Fibroblast of pulmonary artery (primary cell): ENCODE data around the gene UBTF.
"Not testable (repeated sequence)": the region's sequence is repeated elsewhere in the genome, so short reads cannot be mapped to it uniquely, and the experiment has no call there.

Source experiments
- DNase-seq: peaks from one replicate; pipeline ENCODE4 v3.0.0-alpha.2; 2010; ENCODE audit warnings: low read depth
- H3K4me3 ChIP-seq: replicated peaks from 2 replicates; pipeline ENCODE4 v1.5.1; 2011; ENCODE audit warnings: low read depth, mild to moderate bottlenecking, control low read depth, low read length, moderate library complexity
- TF ChIP-seq, protein P1 (sequence below): IDR thresholded peaks from 2 replicates; pipeline ENCODE4 v1.5.1; 2011; ENCODE audit warnings: mild to moderate bottlenecking, control low read depth, low read length, inconsistent platforms; ENCODE audit errors: missing control alignments

Gene UBTF

DNA sequence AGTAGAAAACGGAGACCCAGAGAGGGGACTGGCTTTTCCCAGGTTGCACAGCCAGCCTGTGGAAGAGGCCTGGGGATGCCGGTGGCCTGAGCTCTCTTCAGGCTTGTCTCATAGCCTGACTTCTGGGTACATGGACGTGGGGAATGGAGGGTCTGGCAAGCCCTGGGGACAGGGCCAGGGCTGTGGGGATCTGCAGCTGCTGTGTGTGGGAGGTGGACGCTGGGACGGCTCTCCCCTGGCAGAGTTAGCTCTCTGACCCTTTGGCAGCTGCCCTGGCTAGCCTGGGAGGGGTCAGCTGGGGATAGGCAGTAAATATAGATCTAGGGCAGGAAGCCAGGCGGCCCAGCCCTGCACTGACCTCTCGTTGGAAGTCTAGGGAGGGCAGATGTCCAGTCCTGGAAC, 28.0 kb upstream of the UBTF start:
- H3K4me3 ChIP-seq: no peak overlapping the region
- TF ChIP-seq, protein P1, sequence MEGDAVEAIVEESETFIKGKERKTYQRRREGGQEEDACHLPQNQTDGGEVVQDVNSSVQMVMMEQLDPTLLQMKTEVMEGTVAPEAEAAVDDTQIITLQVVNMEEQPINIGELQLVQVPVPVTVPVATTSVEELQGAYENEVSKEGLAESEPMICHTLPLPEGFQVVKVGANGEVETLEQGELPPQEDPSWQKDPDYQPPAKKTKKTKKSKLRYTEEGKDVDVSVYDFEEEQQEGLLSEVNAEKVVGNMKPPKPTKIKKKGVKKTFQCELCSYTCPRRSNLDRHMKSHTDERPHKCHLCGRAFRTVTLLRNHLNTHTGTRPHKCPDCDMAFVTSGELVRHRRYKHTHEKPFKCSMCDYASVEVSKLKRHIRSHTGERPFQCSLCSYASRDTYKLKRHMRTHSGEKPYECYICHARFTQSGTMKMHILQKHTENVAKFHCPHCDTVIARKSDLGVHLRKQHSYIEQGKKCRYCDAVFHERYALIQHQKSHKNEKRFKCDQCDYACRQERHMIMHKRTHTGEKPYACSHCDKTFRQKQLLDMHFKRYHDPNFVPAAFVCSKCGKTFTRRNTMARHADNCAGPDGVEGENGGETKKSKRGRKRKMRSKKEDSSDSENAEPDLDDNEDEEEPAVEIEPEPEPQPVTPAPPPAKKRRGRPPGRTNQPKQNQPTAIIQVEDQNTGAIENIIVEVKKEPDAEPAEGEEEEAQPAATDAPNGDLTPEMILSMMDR: no peak
- no peak for DNase-seq

DNA sequence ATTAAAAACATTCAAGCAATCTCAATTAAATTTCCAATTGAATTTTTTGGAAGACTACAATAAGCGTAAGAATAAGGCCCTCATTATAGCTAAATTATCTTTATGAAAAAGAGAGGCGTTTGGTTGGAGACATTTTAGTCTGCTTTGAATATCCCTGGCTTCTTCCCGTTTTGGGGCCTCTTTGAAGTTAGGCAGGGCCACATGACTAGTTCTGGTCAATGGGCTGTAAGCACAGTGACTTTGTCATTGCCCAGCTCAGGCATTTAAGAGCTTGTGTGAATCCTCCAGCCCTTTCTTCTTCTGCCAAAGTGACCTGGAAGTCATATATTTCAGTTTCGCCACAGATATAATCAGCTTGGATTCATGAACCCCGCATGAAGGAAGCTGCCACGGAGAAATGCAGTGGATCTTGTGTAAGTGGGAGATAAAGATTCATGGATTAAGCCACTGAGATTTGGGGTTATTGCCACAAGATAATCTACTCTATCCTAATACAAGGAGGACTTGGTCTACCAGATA, 21.7 kb upstream of the UBTF start:
- no peak for DNase-seq
- no peak overlapping the region for H3K4me3 ChIP-seq
- TF ChIP-seq, protein P1: no peak

DNA sequence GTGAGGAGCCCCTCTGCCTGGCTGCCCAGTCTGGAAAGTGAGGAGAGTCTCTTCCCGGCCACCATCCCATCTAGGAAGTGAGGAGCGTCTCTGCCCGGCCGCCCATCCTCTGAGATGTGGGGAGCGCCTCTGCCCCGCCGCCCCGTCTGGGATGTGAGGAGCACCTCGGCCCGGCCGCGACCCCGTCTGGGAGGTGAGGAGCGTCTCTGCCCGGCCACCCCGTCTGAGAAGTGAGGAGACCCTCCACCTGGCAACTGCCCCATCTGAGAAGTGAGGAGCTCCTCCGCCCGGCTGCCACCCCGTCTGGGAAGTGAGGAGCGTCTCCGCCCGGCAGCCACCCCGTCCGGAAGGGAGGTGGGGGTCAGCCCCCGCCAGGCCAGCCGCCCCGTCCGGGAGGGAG, 18.4 kb upstream of the UBTF start:
- DNase-seq, H3K4me3 ChIP-seq: not testable (repeated sequence)

DNA sequence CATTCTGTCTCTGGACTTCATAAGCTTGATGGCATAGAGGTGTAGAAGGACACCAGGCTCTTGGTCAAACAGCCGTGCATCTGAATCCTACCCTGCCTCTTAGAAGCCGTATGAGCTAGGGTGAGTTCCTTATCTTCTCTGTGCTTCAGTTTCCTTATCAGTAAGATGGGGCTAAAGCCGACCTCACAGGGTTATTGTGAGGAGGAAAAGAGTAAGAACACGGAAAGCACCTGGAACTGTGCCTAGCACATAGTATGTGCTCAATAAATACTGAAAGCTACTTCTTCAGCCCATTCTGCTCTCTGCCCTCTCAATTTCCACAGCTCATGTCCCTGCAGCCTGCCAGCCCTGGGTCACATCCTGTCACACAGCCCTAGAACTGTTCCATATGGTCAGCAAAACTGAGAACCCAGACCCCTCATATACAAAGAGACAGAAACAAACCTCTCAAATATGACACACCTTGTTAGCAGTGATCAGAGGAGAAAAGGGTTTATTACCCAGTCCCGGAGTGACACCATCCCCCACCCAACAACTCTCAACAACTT, 17.0 kb upstream of the UBTF start:
- TF ChIP-seq, protein P1: no peak
- H3K4me3 ChIP-seq: no peak overlapping the region
- no peak for DNase-seq

DNA sequence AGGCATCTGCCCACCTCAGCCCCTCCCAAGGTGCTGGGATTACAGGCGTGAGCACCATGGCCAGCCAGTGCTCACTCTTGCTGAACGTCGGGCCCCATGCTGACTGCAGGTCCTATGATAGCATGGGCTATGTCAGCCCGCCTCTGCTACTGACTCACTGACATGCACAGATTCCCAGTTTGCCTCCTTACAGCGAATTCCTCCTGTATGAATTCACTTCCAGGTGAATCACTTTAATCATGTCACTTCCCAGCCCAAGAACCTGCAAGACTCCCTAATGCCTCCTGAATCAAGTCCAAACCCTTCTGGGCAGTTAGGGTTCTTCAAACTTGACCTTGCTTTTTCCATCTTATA, 16.1 kb upstream of the UBTF start:
- H3K4me3 ChIP-seq: no peak overlapping the region
- TF ChIP-seq, protein P1: no peak
- peak; percentile 42 for DNase-seq

DNA sequence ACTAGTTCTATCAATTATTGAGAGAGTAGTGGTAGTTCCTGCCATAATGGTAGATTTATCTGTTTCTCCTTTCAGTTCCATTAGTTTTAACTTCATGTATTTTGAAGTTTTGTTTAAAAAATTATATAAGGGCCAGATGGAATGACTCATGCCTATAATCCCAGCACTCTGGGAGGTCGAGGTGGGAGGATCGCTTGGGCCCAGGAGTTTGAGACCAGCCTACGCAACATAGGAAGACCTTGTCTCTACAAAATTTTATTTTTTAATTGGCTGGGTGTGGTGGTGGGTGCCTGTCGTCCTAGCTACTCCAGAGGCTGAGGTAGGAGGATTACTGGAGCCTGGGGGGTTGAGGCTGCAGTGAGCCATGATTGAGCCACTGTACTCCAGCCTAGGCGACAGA, 14.1 kb upstream of the UBTF start:
- TF ChIP-seq, protein P1: no peak
- no peak overlapping the region for H3K4me3 ChIP-seq
- no peak for DNase-seq

DNA sequence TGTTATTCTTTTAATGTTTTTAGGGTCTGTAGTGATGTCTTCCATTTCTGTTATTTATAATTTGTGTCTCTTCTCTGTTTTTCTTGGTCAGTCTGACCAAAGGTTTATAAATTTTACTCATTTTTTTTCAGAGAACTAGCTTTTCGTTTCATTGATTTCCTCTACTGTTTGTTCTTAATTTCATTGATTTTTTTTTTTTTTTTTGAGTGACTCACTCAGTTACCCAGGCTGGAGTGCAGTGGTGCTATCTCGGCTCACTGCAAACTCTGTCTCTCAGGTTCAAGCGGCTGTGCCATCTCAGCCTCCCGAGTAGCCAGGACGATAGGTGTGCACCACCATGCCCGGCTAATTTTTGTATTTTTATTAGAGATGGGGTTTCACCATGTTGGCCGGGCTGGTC, 12.6 kb upstream of the UBTF start:
- TF ChIP-seq, protein P1: no peak
- H3K4me3 ChIP-seq: no peak overlapping the region
- DNase-seq: no peak
